Measurements from ENCODE around the gene ARF6. TPM values are rescaled to one million over a fixed set of nuclear protein-coding genes. Genes with fewer than 3 reads are reported as not detected.

Gene ARF6
- total and polyA plus RNA-seq, 10 of the 15 experiments (the other 5 are each of a cell fraction or from before 2014, with no cell fraction given), result 46.8 to 128 (median 71.9) TPM

DNA sequence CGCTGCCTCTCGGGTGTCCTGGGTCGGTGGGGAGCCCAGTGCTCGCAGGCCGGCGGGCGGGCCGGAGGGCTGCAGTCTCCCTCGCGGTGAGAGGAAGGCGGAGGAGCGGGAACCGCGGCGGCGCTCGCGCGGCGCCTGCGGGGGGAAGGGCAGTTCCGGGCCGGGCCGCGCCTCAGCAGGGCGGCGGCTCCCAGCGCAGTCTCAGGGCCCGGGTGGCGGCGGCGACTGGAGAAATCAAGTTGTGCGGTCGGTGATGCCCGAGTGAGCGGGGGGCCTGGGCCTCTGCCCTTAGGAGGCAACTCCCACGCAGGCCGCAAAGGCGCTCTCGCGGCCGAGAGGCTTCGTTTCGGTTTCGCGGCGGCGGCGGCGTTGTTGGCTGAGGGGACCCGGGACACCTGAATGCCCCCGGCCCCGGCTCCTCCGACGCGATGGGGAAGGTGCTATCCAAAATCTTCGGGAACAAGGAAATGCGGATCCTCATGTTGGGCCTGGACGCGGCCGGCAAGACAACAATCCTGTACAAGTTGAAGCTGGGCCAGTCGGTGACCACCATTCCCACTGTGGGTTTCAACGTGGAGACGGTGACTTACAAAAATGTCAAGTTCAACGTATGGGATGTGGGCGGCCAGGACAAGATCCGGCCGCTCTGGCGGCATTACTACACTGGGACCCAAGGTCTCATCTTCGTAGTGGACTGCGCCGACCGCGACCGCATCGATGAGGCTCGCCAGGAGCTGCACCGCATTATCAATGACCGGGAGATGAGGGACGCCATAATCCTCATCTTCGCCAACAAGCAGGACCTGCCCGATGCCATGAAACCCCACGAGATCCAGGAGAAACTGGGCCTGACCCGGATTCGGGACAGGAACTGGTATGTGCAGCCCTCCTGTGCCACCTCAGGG is 679 bp downstream of the ARF6 start (continued):
- no peak for TF ChIP-seq ZBTB11 (CRISPR knock-in tag; IDR thresholded peaks at IDR 0.05)
- no peak for TF ChIP-seq PRDM15 (CRISPR knock-in tag; IDR thresholded peaks at IDR 0.05)
- TF ChIP-seq RUNX3 (IDR thresholded peaks at IDR 0.05; ENCODE audit: low read length), result peak; percentile 80
- TF ChIP-seq ZZZ3 (IDR thresholded peaks at IDR 0.05; ENCODE audit: control insufficient read depth, insufficient read length, low read depth), result no peak
- TF ChIP-seq MYB (IDR thresholded peaks at IDR 0.05; ENCODE audit: borderline replicate concordance, low read depth, low read length), result no peak
- TF ChIP-seq ZNF217 (IDR thresholded peaks at IDR 0.05), result peak; percentile 73; the same call in 1 of the 2 replicates
- TF ChIP-seq FOXM1 (IDR thresholded peaks at IDR 0.05; ENCODE audit: low read depth, low read length), result no peak
- TF ChIP-seq IRF4 (IDR thresholded peaks at IDR 0.05; ENCODE audit: low read depth, low read length), result no peak
- peak; percentile 58; the same call in 1 of the 2 replicates for TF ChIP-seq EED (IDR thresholded peaks at IDR 0.05; ENCODE audit: low read depth)
- TF ChIP-seq CHD2 (IDR thresholded peaks at IDR 0.05; ENCODE audit: borderline replicate concordance, low read depth, low read length), result peak; percentile 61; the same call in 1 of the 2 replicates
- TF ChIP-seq ZBTB4 (CRISPR knock-in tag; IDR thresholded peaks at IDR 0.05), result no peak
- no peak for TF ChIP-seq E2F8 (IDR thresholded peaks at IDR 0.05; ENCODE audit: low read depth, partially characterized antibody)
- no peak for TF ChIP-seq SPI1 (IDR thresholded peaks at IDR 0.05; ENCODE audit: borderline replicate concordance, insufficient read depth, low read depth, low read length)
- no peak for TF ChIP-seq MTA3 (IDR thresholded peaks at IDR 0.05; ENCODE audit: borderline replicate concordance, low read length)
- TF ChIP-seq ZNF207 (IDR thresholded peaks at IDR 0.05; ENCODE audit: borderline replicate concordance), result peak; percentile 76
